SU-DHL-6 (cell line): ENCODE data around the gene SPTLC3.

Experiments
- EZH2phosphoT487 ChIP-seq: fragments of 200-600 bp; sonication (generic), shearing (Covaris generic); conservative IDR thresholded peaks from 2 replicates; pipeline ENCODE4 v1.6.1; 2018; ENCODE audit warnings: mild to moderate bottlenecking, antibody characterized with exemption, low read length, moderate library complexity, mixed read lengths
- TF ChIP-seq, protein P1 (sequence below): fragments of 200-600 bp; sonication (generic); IDR thresholded peaks from one replicate; pipeline ENCODE4 v1.5.1; 2017; ENCODE audit warnings: antibody characterized with exemption, mild to moderate bottlenecking, low read length, moderate library complexity; ENCODE audit not compliant: insufficient read depth, poor library complexity, severe bottlenecking

DNA sequence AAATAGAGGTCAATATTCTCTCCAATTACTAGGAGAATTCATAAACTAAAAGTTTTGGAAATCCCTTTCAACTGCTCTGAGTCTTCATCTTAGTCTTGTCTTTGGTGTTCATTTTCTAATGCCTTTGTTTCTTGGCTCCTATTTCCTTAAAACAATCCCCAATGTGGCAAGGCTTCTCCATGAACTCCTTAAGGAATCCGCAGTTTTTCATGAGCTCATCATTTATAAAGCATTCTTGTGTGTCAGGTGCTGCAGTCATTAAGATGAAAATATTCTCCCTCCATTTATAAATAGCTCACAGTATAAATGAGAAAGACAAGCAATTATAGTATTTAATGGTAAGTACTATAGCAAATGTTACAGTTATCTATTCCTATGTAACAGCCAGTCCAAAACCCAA lies 4.6 kb downstream of the SPTLC3 start:
- TF ChIP-seq, protein P1, sequence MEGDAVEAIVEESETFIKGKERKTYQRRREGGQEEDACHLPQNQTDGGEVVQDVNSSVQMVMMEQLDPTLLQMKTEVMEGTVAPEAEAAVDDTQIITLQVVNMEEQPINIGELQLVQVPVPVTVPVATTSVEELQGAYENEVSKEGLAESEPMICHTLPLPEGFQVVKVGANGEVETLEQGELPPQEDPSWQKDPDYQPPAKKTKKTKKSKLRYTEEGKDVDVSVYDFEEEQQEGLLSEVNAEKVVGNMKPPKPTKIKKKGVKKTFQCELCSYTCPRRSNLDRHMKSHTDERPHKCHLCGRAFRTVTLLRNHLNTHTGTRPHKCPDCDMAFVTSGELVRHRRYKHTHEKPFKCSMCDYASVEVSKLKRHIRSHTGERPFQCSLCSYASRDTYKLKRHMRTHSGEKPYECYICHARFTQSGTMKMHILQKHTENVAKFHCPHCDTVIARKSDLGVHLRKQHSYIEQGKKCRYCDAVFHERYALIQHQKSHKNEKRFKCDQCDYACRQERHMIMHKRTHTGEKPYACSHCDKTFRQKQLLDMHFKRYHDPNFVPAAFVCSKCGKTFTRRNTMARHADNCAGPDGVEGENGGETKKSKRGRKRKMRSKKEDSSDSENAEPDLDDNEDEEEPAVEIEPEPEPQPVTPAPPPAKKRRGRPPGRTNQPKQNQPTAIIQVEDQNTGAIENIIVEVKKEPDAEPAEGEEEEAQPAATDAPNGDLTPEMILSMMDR = no peak
- TF ChIP-seq EZH2phosphoT487 = no peak
